NCI-H82 treated with DMSO at 0.1 percent for 48 hours (cell line): ENCODE results near the gene MARCHF6.
"Not testable (repeated sequence)": the region's sequence is repeated elsewhere in the genome, so short reads cannot be mapped to it uniquely, and the experiment has no call there.

Source experiments
- DNase-seq: peaks from one replicate; lab custom pipeline; 2025; ENCODE audit not compliant: unreplicated experiment; lab: John Stamatoyannopoulos, UW

Gene MARCHF6

DNA sequence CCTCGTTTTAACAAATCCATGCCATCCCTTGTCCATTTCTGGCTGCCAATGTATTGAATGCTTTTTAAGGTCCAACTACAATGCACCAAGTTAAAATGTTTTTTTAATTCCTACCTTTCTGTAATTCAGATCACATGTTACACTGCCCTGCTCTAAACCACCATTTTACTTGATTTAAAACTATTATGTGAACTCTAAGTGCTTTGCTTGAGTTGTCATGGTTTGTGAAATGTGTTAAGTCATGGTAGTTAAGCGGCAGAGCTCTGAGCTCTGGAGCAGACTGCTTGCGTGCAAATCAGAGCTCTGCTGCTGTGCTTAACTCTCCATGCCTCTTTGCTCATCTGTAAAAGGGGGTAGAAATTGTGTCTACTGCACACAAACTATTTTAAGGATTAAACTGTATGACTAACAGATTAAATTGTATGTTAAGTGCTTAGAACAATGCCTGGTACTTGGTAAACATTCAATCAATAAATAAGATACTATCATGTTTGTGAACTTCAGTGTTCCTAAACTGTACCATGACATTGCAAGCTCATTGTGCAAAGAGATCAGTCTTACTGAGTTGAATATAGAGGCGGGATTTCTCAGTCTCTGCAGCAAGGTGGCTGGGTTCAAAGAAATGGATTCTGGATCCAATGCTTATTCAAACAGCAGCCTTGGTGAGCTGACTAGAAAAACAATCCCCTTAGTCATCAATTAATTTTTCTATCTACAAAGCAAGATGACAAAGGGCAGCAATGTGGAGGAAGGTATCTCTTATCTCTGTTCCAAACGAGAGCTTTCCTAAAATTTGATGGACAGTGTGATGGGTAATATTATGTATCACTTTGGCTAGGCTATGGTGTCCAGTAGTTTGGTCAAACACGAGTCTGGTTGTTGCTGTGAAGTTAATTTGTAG is 29.7 kb upstream of the MARCHF6 start:
- DNase-seq = no peak

- DNase-seq = no peak
Observed at GRCh38 chr5:10324518-10325370, 28.8 kb upstream of the MARCHF6 start.

DNA sequence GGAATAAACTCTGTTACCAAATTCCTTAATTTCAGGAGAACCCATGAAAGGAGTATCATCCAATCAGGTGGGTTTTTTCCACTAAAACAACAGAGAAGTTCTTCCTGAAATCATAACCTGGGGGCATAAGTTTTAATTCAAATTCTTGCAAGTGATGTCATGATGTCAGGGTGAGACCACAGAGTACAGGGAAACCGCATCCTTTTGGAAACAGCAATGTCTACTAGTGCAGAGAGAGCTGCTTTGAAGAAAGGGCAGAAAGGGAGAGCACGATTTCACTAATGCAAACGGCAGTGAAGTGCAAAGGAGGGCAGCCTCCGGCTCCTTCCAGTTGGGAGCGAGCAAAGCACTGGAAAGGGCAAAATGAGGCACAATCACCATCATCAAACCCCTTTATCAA is 25.2 kb upstream of the MARCHF6 start:
- DNase-seq = no peak

DNA sequence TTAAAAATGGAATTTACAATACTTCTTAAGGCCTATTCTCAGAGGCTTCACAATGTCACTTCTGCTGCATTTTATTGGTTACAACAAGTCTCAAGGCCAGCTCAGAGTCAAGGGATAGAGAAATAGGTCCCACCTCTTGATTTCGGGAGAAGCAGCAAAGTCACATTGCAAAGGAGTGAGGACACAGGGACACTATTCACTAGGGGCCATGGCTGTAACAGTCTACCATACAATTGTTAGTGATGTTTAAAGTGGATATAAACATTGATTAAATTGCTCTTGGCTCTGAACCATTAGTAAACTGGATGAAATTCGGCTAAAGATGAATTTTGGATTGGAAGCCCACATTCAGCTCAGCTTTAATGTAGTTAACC is 24.1 kb upstream of the MARCHF6 start:
- no peak for DNase-seq

DNA sequence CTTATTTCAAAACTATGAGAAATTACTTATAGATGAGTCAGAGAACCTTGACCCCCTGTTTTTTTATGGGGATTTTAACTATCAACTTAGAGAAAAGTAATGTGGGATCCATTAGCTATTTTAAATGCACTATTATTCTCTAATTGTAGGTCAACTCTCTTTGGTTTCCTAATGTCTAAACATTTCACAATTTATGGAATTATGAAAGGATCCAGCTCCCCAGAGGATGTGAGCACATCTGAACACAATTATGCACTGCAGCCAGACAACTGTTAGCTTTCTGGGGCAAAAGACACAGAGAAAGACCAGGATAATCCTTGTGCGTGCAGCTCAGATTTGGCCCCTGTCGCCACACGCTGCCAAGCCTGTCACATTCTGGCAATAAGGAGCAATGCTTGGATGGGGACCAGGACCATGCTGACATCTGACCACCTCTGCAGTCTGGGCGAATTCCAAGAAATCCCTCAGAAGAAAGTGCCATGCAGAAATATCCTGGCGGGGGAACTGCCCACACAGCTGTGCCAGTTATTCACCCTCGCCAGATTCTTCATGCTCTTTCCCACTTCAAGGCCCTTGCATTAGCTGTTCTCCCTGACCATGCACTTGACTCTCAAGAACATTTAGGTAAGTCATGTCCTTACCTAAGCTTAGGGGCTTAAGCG is 23.5 kb upstream of the MARCHF6 start:
- DNase-seq = no peak

DNA sequence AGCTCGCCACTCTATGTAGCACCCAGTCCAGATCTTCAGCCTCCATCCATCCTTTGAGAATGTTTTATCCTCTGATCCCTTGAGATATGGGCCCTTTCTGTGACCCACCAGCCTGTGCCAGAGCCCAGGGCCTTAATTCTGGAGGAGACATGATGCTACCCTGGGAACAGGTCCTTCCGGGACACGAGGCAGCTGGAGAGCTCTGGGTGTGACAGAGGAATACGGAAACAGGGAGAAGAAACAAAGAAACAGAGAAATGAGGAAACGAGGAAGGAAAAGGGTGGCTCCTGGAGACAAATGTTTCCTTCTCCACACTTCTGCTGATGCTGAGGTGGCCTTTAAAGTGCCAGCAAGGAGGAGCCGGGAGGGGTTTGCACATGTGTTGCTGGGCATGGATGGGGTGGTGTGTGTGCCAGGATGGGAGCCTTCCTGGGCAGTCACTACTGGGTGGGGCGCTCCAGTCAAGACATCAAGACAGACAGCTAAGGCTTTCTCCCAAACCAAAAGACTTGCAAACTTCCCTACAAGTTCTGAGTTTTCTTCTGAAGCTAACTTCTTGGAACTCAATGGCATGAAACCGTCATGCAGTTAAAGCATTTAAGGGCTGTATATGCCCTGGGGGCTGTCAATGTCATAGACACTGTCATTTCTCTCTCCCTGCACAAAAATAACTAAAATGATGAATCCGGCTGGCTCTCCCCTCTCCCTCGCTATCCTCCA is 22.8 kb upstream of the MARCHF6 start:
- DNase-seq = no peak

DNA sequence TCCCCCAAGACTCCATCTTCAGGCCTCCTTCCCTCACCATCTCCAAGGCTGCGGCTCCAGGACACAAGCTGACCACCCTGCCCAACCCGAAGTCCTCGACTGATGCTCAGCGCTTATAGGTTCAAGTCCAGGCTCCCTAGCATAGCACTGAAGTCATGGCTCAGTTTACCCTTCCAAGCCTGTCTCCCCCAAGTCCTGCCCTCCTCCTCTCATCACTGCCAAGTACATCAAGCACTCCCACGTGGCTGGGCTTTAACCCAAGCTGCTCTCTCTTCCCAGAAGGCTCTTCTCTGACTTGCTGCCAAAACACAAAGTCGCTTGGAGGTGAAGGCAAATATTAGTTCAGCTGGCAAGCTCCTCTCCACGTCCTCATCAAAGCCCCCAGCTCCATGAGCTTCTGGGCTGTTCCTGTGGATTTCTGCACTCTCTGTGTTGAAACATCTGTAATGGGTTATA is 22.1 kb upstream of the MARCHF6 start:
- no peak for DNase-seq

DNA sequence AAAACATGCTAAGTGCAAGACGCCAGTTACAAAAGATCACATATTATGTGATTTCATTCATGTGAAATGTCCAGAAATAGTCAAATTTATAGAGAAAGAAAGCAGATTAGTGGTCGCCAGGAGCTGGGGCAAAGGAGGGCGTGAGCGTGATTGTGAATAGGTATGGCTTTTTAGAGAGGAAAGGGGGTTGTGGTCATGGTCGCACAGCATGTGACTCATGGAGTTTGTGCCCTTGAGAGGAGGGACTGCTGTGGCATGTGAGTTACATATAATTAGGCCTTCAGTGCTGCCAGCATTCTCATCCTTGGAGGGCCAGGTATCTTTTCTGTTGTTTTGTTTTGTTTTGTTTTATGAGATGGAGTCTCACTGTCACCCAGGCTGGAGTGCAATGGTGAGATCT is 21.2 kb upstream of the MARCHF6 start:
- DNase-seq = no peak

DNA sequence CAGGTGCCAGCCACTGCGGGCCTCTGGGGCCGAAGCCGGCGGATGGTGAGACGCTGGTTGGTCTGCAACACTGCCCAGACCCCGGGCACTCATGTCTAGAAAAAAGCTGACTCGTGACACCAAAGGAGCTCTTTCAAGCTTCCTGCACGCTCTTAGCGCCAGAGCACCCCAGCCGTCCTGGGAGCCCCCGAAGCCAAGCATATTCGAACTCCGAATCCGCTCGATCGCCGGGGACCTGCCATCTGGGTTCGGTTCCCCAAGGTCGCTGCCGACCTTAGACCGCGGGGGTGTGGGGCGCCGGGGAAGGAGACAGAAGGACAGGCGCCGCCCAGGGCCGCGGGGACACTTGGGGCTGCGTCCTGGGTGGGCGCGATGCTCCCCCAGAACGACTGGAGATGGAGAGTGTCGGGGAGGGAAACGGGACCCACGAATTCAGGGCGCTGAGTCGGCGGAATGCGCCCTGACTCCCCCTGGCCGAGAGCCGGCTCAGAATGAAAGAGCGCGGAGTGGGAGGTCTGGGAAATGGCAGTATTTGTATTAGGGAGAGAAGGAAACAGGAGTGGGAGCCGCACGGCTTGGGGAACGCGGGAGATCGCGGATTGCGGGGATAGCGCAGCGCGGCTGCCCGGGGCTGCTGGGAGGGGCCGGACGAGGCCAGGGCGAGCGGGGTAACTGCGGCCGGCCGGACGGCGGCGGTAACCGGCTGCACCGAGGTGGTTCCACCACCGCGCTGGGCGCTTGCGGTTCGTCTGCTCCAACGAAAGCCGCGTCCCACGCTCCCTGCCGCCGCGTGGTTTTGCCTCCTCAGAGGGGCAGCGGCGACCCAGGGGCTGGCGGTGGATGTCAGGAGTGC is 20.1 kb upstream of the MARCHF6 start:
- DNase-seq = no peak

DNA sequence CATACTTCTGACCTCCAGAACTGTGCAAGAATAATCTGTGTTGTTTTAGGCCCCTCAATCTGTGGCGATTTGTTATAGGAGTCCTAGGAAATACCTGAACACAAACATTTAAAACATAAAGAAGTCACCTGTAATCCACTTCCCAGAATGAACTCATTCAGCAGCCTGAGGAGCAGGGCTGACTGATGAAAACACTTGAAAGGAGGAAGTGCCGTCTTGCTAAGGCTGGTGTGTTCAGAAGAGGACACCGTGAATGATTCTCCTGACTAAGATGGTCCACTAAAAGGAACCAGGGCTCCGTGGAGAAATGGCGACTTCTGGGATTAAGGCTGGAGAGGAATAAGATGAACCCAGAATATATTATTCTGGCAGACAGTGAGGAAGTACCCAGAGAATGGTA is 18.7 kb upstream of the MARCHF6 start:
- no peak for DNase-seq

DNA sequence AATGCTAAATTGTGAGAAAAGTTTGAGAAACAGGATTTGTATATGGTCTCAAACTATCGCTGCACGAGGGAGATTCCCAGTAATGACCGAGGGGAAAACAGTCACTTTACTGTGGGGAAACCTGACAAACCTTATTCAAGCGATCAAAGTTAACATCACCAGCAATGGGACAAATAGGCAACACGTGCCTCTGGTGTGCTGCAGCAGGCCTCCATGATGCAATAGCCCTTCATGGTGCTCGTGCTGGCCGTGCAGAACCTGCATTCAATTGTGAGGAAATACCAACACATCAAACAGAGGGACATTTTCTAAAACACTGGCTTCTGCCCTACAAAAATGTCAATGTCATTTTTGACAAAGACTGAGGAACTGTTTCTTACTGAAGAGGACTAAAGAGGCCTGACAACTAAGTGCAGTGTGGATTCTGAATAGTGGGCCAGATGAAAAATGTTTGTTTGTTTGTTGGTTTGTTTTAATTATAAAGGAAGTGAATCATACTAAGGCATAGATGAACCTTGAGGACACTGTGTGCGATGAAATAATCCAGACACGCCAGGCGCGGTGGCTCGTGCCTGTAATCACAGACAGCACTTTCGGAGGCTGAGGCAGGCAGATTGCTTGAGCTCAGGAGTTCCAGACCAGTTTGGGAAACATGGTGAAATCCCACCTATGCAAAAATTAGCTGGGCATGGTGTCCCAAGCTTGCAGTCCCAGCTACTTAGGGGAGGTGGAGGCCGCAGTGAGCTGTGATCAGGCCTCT is 17.6 kb upstream of the MARCHF6 start:
- no peak for DNase-seq

- no peak for DNase-seq
Observed at GRCh38 chr5:10337107-10337506, 16.4 kb upstream of the MARCHF6 start.

DNA sequence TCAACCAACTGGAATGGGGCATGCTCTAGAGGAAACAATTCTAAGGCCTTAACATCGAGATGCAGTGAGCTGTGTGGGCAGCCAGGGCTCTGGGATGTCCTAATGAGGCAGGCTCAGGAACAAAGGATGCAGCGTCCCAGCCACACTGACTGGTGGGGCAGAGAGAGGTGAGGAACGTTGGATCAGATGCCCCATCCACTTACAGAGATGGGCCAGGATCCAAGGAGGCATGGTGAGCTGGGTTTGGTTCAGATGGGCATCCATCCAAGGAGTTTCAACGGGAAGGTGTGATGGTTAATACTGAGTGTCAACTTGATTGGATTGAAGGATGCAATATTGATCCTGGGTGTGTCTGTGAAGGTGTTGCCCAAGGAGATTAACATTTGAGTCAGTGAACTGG is 15.5 kb upstream of the MARCHF6 start:
- DNase-seq = no peak

- DNase-seq = no peak
Observed at GRCh38 chr5:10338686-10339057, 14.8 kb upstream of the MARCHF6 start.

GRCh38 chr5:10339058-10339811 is 14.3 kb upstream of the MARCHF6 start:
- no peak for DNase-seq

DNA sequence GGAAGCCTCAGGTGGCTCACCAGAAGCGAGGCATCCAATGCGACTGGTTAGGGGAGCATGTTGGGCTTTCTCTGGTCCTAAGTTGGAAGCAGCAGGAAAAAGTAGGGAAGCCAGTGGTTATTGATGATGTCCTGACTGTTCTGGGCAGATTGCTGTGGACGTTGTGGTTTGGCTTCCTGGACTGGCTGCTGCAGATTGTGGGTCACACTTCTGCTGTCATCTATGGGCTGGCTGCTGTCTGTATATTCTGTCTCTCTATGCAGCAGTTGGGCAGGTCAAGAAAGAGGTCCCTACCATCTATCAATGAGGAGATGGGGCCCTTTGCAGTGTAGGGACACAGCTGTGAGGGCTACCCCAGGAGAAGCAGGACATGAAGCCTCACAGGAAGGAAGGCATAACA is 13.5 kb upstream of the MARCHF6 start:
- no peak for DNase-seq

DNA sequence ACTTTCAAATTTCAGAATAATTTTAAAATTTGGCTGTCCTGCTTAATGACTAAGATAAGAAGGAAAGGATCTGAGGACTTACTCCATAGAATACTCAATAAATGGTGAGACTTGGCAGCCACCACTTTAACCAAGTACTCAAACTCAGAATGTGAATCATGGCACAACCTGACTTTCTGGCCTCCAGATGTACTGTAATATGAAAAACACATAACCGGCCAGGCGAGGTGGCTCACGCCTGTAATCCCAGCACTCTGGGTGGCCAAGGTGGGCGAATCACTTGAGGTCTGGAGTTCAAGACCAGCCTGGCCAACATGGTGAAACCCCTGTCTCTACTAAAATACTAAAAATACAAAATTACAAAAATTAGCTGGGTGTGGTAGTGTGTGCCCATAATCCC is 10.0 kb upstream of the MARCHF6 start:
- no peak for DNase-seq

DNA sequence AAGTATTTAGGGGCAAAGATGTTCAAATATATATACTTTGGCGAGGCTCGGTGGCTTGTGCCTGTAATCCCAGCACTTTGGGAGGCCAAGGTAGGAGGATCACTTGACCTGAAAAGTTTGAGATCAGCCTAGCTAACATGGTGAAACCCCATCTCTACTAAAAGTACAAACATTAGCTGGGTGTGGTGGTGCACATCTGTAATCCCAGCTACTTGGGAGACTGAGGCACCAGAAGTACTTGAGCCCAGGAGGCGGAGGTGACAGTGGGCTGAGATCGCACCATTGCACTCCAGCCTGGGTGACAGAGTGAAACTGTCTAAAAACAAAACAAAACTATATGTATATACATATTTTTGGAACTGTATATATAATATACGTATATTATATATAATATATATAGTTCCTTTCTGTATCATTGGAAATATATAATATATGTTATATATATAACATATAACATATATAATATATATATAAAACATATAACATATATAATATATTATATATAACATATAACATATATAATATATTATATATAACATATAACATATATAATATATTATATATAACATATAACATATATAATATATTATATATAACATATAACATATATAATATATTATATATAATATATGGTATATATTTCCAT is 8.9 kb upstream of the MARCHF6 start:
- DNase-seq = not testable (repeated sequence)
